Hippocampal formation (tissue), 2 donors: ENCODE measurements around the gene CHST12.
"Not testable (repeated sequence)": the region's sequence is repeated elsewhere in the genome, so short reads cannot be mapped to it uniquely, and the experiment has no call there.

ENCODE experiments used
- DNase-seq, 2 donors: peaks; one replicate each; lab custom pipeline; 2025; lab: John Stamatoyannopoulos, UW

CHST12 gene

GRCh38 chr7:2378125-2378524, 25.3 kb upstream of the CHST12 start:
- DNase-seq, result not testable (repeated sequence)

- no peak for DNase-seq
Observed at GRCh38 chr7:2379161-2379560, 24.2 kb upstream of the CHST12 start.

DNA sequence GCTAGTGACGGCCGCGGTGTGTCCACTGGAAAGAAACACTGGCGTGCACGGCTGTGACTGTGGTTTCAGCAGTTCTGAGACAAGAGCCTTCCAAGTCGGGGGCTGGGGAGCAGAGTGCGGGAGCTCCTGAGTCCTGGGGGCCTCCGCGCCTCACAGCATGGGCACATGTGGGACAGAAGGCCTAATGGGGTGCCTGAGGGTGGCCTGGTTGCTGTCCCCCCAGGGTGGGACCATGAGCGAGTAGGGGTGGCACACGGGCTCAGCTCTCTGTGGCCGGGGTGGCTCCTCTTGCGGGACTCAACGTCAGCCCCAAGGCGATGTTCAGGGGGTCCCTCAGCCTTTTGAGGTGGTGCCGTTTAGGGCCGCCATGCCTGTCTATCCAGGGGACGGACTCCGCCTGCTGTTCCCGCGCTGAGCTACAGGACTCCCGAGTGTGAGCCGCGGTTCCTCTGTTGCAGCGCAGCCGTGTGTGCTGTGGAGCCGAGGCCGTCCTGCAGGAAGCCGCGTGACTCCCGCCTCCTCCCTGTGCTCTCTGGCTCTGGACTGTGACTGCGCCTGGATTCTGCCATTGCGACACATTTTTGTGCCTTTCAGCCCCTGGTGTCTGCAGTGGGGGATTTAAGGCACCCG, 23.5 kb upstream of the CHST12 start:
- no peak for DNase-seq

DNA sequence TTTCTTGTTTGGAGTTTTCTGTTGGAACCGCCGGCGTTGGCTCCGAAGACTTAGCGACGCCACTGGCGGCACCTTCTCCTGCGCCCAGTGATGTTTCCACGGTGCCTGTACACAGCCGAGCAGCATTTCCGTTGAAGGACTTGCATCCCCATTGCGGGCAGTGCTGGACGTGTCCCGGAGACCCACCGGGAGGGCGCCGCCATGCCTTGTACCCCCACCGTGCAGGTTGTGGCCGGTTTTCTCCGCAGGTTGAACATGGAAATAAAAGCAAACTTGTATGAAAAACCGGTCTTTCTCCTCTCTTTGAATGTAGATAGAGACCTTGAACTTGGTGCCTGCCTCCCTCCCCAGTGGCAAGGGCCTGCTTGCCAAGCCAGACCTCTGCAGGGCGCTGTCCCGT, 22.9 kb upstream of the CHST12 start:
- DNase-seq, result no peak

- DNase-seq, result no peak
Observed at GRCh38 chr7:2381227-2381626, 22.2 kb upstream of the CHST12 start.

DNA sequence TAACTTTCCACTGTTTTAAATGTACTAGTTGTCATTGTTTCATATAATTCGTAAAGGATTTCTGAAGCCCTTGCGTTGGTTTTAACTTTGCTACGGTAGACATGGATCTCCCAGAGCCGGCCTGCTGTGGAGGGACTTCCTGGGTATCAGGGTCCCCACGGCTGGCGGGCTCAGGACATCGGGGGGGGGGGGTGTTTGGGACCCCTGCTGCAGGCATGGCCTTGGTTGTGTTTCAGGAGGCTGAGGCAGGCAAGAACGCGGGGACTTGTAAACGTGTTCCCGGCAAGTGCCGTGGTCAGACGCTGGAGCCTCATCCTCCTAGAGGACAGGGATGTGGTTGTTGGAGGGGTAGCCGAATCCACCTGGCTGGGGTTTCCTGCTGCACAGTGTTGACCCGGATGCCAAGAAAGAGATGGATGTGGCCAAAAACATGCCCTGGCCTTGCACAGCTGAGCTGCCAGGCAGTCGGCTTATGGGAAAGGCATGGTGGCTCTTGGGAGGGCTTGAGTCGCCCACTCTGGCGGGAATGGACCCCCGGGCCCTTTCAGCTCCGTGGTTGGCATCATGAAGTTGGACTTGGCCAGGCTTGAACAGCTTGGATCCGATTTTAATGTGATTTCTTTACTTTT, 21.4 kb upstream of the CHST12 start:
- no peak for DNase-seq

DNA sequence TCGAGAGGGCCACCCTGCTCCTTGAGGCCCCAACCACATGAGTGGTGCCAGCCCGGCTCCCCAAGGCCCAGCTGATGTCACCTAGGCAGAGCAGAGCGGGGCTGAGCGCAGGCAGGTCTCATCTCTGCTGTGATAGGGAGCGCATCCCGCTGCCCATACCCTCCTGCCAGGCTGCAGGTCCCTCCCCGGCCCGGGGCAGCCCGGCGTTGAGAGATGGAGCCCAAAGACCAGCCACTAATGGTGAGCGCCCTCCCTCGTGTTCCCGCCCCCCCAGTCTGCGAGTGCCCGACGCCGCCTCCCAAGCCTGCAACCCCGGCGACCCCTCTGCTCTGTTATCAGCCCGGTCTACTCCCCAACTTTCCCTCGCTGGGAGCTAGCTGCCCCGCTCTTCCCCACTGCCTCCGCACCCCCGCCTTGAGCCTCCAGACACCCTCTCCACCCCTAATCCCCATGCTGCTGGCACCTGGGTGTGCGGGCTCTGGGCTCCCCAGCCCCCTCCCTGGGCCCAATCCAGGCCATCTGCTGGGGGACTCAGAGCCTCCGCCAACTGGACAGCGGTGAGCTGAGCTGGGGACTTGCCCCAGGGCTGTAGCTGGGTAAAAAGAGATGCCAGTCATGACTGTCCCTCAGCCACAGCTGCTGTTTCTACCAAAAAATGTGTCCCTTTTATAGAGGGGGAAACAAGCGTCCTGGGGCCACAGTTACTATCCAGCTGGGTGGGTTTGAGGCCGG, 19.7 kb upstream of the CHST12 start:
- DNase-seq, result peak in 1 of 2 donors; percentile 22

GRCh38 chr7:2384354-2385243, 18.8 kb upstream of the CHST12 start:
- no peak for DNase-seq

DNA sequence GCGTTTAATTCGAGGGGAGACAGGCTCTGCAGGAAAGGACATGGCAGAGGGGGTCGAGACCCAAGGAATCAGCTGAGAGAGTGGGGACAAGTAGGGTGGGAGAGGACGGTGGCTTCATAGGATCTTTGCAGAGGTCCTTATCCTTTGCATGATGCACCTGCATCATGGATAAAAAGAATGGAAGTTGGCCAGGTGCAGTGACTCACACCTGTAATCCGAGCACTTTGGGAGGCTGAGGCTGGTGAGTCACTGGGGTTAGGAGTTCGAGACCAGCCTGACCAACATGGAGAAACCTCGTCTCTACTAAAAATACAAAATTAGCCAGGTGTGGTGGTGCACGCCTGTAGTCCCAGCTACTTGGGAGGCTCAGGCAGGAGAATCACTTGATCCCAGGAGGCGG, 17.3 kb upstream of the CHST12 start:
- DNase-seq, result not testable (repeated sequence)

- DNase-seq, result no peak
Observed at GRCh38 chr7:2386964-2387669, 16.3 kb upstream of the CHST12 start.

DNA sequence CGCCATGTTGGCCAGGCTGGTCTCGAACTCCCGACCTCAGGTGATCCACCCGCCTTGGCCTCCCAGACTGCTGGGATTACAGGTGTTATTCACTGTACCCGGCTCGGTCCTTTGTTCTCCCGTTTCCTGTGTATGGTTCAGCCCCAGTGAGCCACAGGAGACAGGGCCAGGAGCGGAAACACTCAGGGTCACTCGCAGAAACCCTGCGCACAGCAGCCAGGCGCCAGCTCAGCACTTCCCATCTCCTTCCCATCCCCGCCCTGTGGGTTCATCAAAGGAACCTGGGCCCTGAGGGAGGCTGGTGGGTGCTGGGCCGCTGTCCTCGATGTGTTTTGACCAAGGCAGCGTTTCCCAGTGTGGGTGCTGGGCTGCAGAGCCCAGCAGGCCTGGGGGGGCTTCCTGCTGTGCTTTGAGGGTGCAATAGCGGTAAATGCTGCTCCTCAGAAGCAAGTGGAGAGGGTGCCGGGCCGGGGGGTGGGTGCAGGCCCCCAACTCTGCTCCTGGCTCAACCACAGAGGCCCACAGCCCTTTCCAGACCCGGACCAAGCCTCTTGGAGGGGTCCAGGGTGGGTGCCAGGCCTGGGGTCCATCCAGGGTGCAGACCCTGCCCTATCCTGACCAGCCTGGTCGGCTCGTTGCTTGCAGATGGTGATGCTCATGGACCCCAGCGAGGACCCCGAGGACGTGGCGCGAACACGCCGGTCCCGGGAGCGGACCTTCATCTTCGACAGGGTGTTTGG, 15.3 kb upstream of the CHST12 start:
- no peak for DNase-seq

DNA sequence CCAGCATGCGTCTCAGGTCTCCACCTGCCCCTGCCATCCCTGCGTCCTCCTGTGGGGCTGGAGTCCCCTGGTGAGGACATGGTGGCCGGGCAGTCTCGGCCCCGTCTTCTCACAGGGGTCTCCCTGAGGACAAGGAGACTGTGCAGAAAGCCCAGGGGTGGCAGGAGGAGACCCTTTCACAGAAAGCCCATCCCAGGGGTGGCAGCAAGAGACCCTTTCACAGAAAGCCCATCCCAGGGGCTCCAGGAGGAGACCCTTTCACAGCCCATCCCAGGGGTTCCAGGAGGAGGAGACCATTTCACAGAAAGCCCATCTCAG, 14.8 kb upstream of the CHST12 start:
- DNase-seq, result no peak

GRCh38 chr7:2390020-2390816, 13.2 kb upstream of the CHST12 start:
- peak; percentile 39 to 66 for DNase-seq

GRCh38 chr7:2393706-2394105, 9.7 kb upstream of the CHST12 start:
- no peak for DNase-seq

DNA sequence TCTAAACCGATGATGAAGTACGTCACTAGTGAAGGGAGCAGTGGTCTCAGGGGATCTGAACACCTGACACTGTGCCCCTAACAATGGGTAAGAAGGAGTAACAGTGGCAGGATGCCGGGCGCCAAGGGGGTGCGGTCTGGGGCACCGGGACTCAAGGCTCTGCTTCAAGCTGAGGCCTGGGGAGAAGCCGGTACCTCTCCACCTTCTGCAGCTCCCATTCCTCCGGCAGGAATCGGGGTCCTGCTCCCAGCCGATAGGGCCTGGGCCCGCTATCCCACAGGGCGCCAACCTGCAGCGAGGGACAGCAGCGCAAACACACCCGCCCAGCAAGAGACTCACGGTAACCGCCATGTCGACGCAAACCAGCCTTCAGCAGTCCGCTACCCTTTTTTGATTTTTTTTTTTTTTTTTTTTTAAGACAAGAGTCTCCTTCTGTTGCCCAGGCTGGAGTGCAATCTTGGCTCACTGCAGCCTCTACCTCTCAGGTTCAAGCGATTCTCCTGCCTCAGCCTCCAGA, 8.8 kb upstream of the CHST12 start:
- no peak for DNase-seq

DNA sequence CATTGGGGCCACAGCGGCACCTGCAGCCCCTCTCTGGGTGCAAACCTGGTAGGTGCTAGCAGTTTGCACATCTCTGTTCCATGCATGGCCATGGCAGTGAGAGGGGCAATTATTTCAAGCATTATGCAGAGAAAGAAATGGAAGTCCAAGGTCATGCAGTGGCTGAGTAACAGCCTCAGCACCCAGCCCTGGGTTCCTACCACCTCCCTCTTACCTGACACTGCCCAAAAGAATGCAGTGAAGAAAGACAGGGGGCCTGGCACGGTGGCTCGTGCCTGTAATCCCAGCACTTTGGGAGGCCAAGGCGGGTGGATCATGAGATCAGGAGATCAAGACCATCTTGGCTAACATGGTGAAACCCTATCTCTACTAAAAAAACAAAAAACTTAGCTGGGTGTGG, 4.9 kb upstream of the CHST12 start:
- no peak for DNase-seq

DNA sequence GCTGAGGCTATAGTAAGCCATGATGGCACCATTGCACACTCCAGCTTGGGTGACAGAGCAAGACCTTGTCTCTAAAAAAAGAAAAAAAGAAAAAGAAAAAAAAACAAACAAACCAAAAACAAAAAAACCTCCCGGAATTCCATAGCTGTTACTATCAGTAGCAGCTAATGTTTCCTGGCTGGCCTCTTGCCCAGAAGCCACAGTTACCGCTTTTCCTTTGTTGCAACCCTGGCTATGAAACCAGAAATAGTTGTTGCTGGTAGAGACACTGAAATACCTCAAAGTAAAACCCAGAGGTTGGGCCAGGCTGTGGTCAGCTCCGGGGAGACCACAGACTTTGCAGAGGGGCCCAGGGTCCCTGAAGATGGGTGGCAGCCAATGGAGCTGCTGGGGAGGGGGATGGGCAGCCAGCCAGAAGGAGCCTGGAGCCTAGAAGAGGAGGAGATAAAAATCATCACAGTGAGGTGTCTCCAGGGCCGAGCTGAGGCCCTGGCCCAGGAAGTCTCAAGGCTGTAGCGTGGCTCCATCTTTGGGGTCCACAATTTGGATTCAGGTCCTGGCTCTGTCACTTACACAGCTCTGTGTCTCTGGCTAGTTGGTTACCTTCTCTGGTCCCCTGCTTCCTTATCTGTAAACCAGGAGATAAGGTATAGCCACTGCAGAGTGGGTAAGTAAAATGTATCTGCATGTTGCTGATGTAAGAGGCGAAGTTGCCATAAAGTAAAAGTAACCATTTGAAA, 3.4 kb upstream of the CHST12 start:
- DNase-seq, result peak; percentile 37 to 60

GRCh38 chr7:2402687-2403013, 761 bp upstream of the CHST12 start:
- DNase-seq, result no peak
